Measurements from ENCODE around the gene ATP2A2. TPM values are rescaled to one million over a fixed set of nuclear protein-coding genes. Genes with fewer than 3 reads are reported as not detected.
"Not testable (repeated sequence)": the region's sequence is repeated elsewhere in the genome, so short reads cannot be mapped to it uniquely, and the experiment has no call there.

The ATP2A2 gene
- total and polyA plus RNA-seq, 2 donors (not counting 1 experiment from before 2014, with no cell fraction given), result 35.3 to 68.2 TPM

- ChIA-PET POLR2A (no interaction called here), CTCF (no interaction called here)
- no peaks in the 10 kb centered on the region for H3K4me1 ChIP-seq (ENCODE audit: control insufficient read depth in 2 of 2, insufficient read depth in 2 of 2, low read length in 2 of 2)
- H3K27me3 ChIP-seq (replicated peaks in 1 of 4; ENCODE audit: control extremely low read depth in 1 of 4, control insufficient read depth in 3 of 4, insufficient read depth in 4 of 4, low read length in 3 of 4), result no peaks in the 10 kb centered on the region
- no peak overlapping the region for H3K4me3 ChIP-seq (ENCODE audit: control extremely low read depth in 1 of 5, extremely low read depth in 1 of 5, insufficient read depth in 1 of 5, low read depth in 2 of 5, low read length in 4 of 5)
- H3K36me3 ChIP-seq (replicated peaks in 1 of 2; ENCODE audit: control extremely low read depth in 1 of 2, control insufficient read depth in 1 of 2, extremely low read depth in 1 of 2, insufficient read depth in 2 of 2, low read length in 1 of 2), result no peaks in the 10 kb centered on the region
- no peaks in the 10 kb centered on the region for H3K79me2 ChIP-seq (ENCODE audit: control insufficient read depth, insufficient read depth, low read length)
- no peak overlapping the region for H3K4me2 ChIP-seq (replicated peaks; ENCODE audit: low read depth, low read length, poor library complexity, severe bottlenecking)
- ATAC-seq (ENCODE audit: low read depth), result no peak
- intact Hi-C loops (cut with micrococcal nuclease), result no loop called here
- H3K9me3 ChIP-seq (ENCODE audit: control extremely low read depth in 1 of 3, control insufficient read depth in 2 of 3, insufficient read depth in 1 of 3, low read length in 2 of 3), result no peaks in the 10 kb centered on the region
- DNase-seq, result no peak
- no peak overlapping the region for H3K4me3 Mint-ChIP-seq
- H2AFZ ChIP-seq (ENCODE audit: insufficient read depth, low read depth, low read length, poor library complexity, severe bottlenecking), result no peak overlapping the region
- H3K27ac ChIP-seq (ENCODE audit: low read length in 2 of 2), result no peak overlapping the region
- no peaks in the 10 kb centered on the region for H3K4me1 Mint-ChIP-seq
- TF ChIP-seq CTCF (IDR thresholded peaks at IDR 0.05) (no peak), EZH2 (IDR thresholded peaks at IDR 0.05; ENCODE audit: borderline replicate concordance, insufficient read depth, low read depth, low read length, poor library complexity, severe bottlenecking) (no peak)
- no peaks in the 10 kb centered on the region for H4K20me1 ChIP-seq (ENCODE audit: control insufficient read depth, insufficient read depth, low read length, poor library complexity, severe bottlenecking)
- H3K9me3 Mint-ChIP-seq (ENCODE audit: insufficient read depth), result no peaks in the 10 kb centered on the region
- no peak overlapping the region for H3K9ac ChIP-seq (ENCODE audit: low read length)
- no CpG with 5 or more reads among the region's 6 CpGs for WGBS (ENCODE audit: insufficient coverage)
- H3K27me3 Mint-ChIP-seq, result peaks cover 3% of the 10 kb centered on the region
- no peak overlapping the region for H3K27ac Mint-ChIP-seq
These were observed 26.0 kb upstream of the ATP2A2 start for GRCh38 chr12:110254971-110255540.

- ATAC-seq (ENCODE audit: low read depth); H3K9me3 Mint-ChIP-seq (ENCODE audit: insufficient read depth); H3K4me3 ChIP-seq (ENCODE audit: control extremely low read depth in 1 of 5, extremely low read depth in 1 of 5, insufficient read depth in 1 of 5, low read depth in 2 of 5, low read length in 4 of 5); H3K27me3 ChIP-seq (replicated peaks in 1 of 4; ENCODE audit: control extremely low read depth in 1 of 4, control insufficient read depth in 3 of 4, insufficient read depth in 4 of 4, low read length in 3 of 4); intact Hi-C loops (cut with micrococcal nuclease); H3K4me3 Mint-ChIP-seq; H3K36me3 ChIP-seq (replicated peaks in 1 of 2; ENCODE audit: control extremely low read depth in 1 of 2, control insufficient read depth in 1 of 2, extremely low read depth in 1 of 2, insufficient read depth in 2 of 2, low read length in 1 of 2); DNase-seq; H4K20me1 ChIP-seq (ENCODE audit: control insufficient read depth, insufficient read depth, low read length, poor library complexity, severe bottlenecking); POLR2A ChIA-PET; H3K27ac ChIP-seq (ENCODE audit: low read length in 2 of 2); H3K4me2 ChIP-seq (replicated peaks; ENCODE audit: low read depth, low read length, poor library complexity, severe bottlenecking); H3K79me2 ChIP-seq (ENCODE audit: control insufficient read depth, insufficient read depth, low read length); H3K9me3 ChIP-seq (ENCODE audit: control extremely low read depth in 1 of 3, control insufficient read depth in 2 of 3, insufficient read depth in 1 of 3, low read length in 2 of 3); CTCF ChIA-PET; H3K27ac Mint-ChIP-seq; H3K4me1 Mint-ChIP-seq; H3K27me3 Mint-ChIP-seq; H3K4me1 ChIP-seq (ENCODE audit: control insufficient read depth in 2 of 2, insufficient read depth in 2 of 2, low read length in 2 of 2); H3K9ac ChIP-seq (ENCODE audit: low read length); H2AFZ ChIP-seq (ENCODE audit: insufficient read depth, low read depth, low read length, poor library complexity, severe bottlenecking): not testable (repeated sequence)
- no CpG with 5 or more reads among the region's 11 CpGs for WGBS (ENCODE audit: insufficient coverage)
These were observed 25.1 kb upstream of the ATP2A2 start for GRCh38 chr12:110255890-110256456.

Measured in B cell (primary cell).